ENCODE data around the gene RRP36. TPM values are rescaled to one million over a fixed set of nuclear protein-coding genes. Genes with fewer than 3 reads are reported as not detected.

The RRP36 gene
- total RNA-seq, 1 experiment from 2014 or later, result 62.5 TPM

DNA sequence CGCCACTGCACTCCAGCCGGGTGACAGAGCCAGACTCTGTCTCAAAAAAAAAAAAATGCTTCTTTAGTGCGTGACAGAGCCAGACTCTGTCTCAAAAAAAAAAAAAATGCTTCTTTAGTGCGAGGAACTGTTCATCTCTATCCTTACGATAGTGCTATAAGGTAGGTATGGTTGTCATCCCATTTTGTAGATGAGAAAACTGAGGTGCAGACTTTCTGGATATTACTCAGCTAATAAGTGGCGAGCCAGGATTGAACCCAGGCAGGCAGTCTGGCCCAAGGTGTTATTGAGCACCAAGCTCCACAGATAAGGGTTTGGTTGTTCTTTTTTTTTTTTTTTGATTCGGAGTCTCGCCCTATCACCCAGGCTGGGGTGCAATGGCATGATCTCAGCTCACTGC is 19.6 kb upstream of the RRP36 start:
- no TSS peak for BruUV-seq (replicated peaks)
- H3K36me3 ChIP-seq (ENCODE audit: low read depth), result no peaks in the 10 kb centered on the region

DNA sequence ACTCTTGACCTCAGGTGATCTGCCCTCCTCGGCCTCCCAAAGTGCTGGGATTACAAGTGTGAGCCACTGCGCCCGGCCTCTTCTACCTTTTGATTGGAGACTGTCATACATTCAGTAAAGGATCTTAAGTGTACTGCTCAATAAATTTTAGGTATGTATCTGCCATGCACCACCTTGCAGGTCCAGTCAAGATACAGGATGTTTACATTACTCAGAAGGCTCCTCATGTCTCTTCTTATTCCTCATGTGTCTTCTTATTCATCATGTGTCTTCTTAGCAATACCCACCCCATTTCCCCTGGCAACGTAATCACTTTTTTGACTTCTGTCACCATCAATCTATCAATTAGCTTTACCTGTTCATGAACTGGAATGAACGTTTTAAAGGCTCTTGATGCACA is 15.6 kb upstream of the RRP36 start:
- no peaks in the 10 kb centered on the region for H3K79me2 ChIP-seq (ENCODE audit: low read depth)
- H3K4me1 ChIP-seq (replicated peaks; ENCODE audit: insufficient read depth), result no peaks in the 10 kb centered on the region
- no peaks in the 10 kb centered on the region for H3K9me2 ChIP-seq (ENCODE audit: insufficient read depth)
- no peak for DNase-seq
- BruUV-seq (replicated peaks), result no TSS peak
- no peaks in the 10 kb centered on the region; the same call in 1 of the 2 replicates for H3F3A ChIP-seq (ENCODE audit: insufficient read depth, low read depth)
- H3K9me3 ChIP-seq (ENCODE audit: insufficient read depth, low read depth), result no peaks in the 10 kb centered on the region
- H4K20me1 ChIP-seq (ENCODE audit: insufficient read depth), result no peaks in the 10 kb centered on the region; the same call in 1 of the 2 replicates
- POLR2A ChIA-PET (ENCODE audit: unreplicated experiment), result interaction anchor here (0.6 kb wide), 1 partner anchor 22 kb away, joined by 4 read pairs; no protein-coding TSS in a partner anchor
- H2AFZ ChIP-seq, result no peak overlapping the region
- no peak overlapping the region for H3K4me3 ChIP-seq
- no peaks in the 10 kb centered on the region for H3K27me3 ChIP-seq (ENCODE audit: insufficient read depth, low read depth)
- H3K27ac ChIP-seq, result no peak overlapping the region
- intact Hi-C loops (cut with micrococcal nuclease; ENCODE audit: unreplicated experiment), result no loop called here
- H3K4me2 ChIP-seq, result no peak overlapping the region
- TF ChIP-seq, protein P1, sequence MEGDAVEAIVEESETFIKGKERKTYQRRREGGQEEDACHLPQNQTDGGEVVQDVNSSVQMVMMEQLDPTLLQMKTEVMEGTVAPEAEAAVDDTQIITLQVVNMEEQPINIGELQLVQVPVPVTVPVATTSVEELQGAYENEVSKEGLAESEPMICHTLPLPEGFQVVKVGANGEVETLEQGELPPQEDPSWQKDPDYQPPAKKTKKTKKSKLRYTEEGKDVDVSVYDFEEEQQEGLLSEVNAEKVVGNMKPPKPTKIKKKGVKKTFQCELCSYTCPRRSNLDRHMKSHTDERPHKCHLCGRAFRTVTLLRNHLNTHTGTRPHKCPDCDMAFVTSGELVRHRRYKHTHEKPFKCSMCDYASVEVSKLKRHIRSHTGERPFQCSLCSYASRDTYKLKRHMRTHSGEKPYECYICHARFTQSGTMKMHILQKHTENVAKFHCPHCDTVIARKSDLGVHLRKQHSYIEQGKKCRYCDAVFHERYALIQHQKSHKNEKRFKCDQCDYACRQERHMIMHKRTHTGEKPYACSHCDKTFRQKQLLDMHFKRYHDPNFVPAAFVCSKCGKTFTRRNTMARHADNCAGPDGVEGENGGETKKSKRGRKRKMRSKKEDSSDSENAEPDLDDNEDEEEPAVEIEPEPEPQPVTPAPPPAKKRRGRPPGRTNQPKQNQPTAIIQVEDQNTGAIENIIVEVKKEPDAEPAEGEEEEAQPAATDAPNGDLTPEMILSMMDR (conservative IDR thresholded peaks at IDR 0.05), result no peak
- TF ChIP-seq EZH2 (IDR thresholded peaks at IDR 0.05; ENCODE audit: low read depth), result no peak
- H3K36me3 ChIP-seq (ENCODE audit: low read depth), result no peaks in the 10 kb centered on the region
- CTCF ChIA-PET, result no interaction called here

More for the DNA sequence above, 19.6 kb upstream of the RRP36 start:
- DNase-seq, result no peak
- no peaks in the 10 kb centered on the region for H4K20me1 ChIP-seq (ENCODE audit: insufficient read depth)
- no peaks in the 10 kb centered on the region for H3K9me3 ChIP-seq (ENCODE audit: insufficient read depth, low read depth)
- no peak overlapping the region for H3K4me3 ChIP-seq
- TF ChIP-seq, protein P1 (conservative IDR thresholded peaks at IDR 0.05), result no peak
- TF ChIP-seq EZH2 (IDR thresholded peaks at IDR 0.05; ENCODE audit: low read depth), result no peak
- CTCF ChIA-PET, result no interaction called here
- H3K79me2 ChIP-seq (ENCODE audit: low read depth), result no peaks in the 10 kb centered on the region
- no peak overlapping the region for H3K27ac ChIP-seq
- no peaks in the 10 kb centered on the region for H3K9me2 ChIP-seq (ENCODE audit: insufficient read depth)
- POLR2A ChIA-PET (ENCODE audit: unreplicated experiment), result no interaction called here
- no peak overlapping the region for H3K4me2 ChIP-seq
- no peak overlapping the region for H2AFZ ChIP-seq
- H3K4me1 ChIP-seq (replicated peaks; ENCODE audit: insufficient read depth), result no peaks in the 10 kb centered on the region
- intact Hi-C loops (cut with micrococcal nuclease; ENCODE audit: unreplicated experiment), result no loop called here
- no peaks in the 10 kb centered on the region; the same call in 1 of the 2 replicates for H3F3A ChIP-seq (ENCODE audit: insufficient read depth, low read depth)
- H3K27me3 ChIP-seq (ENCODE audit: insufficient read depth, low read depth), result no peaks in the 10 kb centered on the region

- Histone ChIP-seq H3K27ac (no peak overlapping the region), H3K79me2 (ENCODE audit: low read depth) (no peaks in the 10 kb centered on the region), H2AFZ (no peak overlapping the region), H4K20me1 (ENCODE audit: insufficient read depth) (no peaks in the 10 kb centered on the region; the same call in 1 of the 2 replicates), H3F3A (ENCODE audit: insufficient read depth, low read depth) (no peaks in the 10 kb centered on the region; the same call in none of the 2 replicates), H3K4me3 (no peak overlapping the region), H3K9me3 (ENCODE audit: insufficient read depth, low read depth) (no peaks in the 10 kb centered on the region), H3K4me1 (replicated peaks; ENCODE audit: insufficient read depth) (no peaks in the 10 kb centered on the region), H3K4me2 (no peak overlapping the region), H3K9me2 (ENCODE audit: insufficient read depth) (no peaks in the 10 kb centered on the region), H3K27me3 (ENCODE audit: insufficient read depth, low read depth) (no peaks in the 10 kb centered on the region), H3K36me3 (ENCODE audit: low read depth) (no peaks in the 10 kb centered on the region)
- intact Hi-C loops (cut with micrococcal nuclease; ENCODE audit: unreplicated experiment), result no loop called here
- TF ChIP-seq EZH2 (IDR thresholded peaks at IDR 0.05; ENCODE audit: low read depth), result no peak
- TF ChIP-seq, protein P1 (conservative IDR thresholded peaks at IDR 0.05), result no peak
- BruUV-seq (replicated peaks), result no TSS peak
- ChIA-PET CTCF (interaction anchor here (0.6 kb wide), 1 partner anchor 11 kb away, joined by 3 read pairs; no protein-coding TSS in a partner anchor), POLR2A (ENCODE audit: unreplicated experiment) (interaction anchor here (0.6 kb wide), 1 partner anchor 22 kb away, joined by 4 read pairs; no protein-coding TSS in a partner anchor)
- no peak for DNase-seq
Measured at GRCh38 chr6:43006251-43006650, 15.2 kb upstream of the RRP36 start.
